Measurements from ENCODE around the gene IL17RB. TPM values are rescaled to one million over a fixed set of nuclear protein-coding genes. Genes with fewer than 3 reads are reported as not detected.

IL17RB gene
- total RNA-seq, 1 experiment from 2014 or later: 0.19 TPM

DNA sequence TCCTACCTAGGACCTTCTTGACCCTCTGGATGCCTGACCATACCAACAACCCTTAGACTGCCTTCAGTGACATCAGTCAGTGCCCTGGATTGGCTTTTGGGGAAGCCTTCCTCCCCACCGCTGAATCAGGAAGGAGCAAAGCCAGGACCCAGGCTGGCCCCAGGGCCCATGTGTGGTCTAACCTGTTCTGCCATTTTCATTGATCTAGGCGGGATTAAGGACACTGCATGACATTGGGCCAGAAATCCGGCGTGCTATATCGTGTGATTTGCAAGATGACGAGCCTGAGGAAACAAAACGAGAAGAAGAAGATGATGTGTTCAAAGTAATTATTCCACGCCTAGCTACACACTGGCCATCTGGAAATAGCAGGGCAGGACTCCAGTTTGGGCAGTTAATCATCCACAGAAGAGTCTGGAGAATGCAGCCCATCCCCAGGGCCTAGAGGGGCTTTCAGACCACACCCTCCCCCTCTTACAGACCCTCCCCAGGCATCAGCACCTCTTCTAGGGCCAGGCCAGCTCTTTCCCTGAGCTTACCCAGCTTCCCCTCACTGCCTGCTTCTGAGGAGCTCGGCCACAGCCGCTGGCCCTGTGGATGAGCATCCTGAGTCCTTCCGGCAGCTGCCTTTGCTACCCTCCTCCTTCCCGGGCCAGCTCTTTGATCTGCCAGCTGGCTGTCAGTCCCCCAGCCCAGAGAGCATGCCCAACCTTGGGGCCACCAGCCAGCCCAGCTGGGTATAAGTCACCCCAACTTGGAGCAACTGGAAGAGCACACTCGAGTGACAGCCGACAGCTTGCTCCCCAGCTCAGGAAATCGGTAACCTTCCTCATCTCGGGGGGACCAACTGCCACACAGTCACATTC, 46.1 kb upstream of the IL17RB start:
- Mint-ChIP-seq H3K9me3 (ENCODE audit: unreplicated experiment) (no peaks in the 10 kb centered on the region), H3K36me3 (ENCODE audit: insufficient read depth, unreplicated experiment) (no peaks in the 10 kb centered on the region), H3K27ac (ENCODE audit: low read depth, unreplicated experiment) (no peak overlapping the region), H3K27me3 (ENCODE audit: insufficient read depth, unreplicated experiment) (no peaks in the 10 kb centered on the region), H3K4me3 (ENCODE audit: unreplicated experiment) (no peak overlapping the region), H3K4me1 (ENCODE audit: insufficient read depth, unreplicated experiment) (peaks cover 4% of the 10 kb centered on the region)
- no TSS peak for BruUV-seq (replicated peaks)
- CTCF ChIA-PET: interaction anchor here (0.6 kb wide), 1 partner anchor 425 kb away, joined by 3 read pairs; no protein-coding TSS in a partner anchor
- no peak for DNase-seq (ENCODE audit: unreplicated experiment)
- intact Hi-C loops (cut with micrococcal nuclease): no loop called here
- TF ChIP-seq, protein P1, sequence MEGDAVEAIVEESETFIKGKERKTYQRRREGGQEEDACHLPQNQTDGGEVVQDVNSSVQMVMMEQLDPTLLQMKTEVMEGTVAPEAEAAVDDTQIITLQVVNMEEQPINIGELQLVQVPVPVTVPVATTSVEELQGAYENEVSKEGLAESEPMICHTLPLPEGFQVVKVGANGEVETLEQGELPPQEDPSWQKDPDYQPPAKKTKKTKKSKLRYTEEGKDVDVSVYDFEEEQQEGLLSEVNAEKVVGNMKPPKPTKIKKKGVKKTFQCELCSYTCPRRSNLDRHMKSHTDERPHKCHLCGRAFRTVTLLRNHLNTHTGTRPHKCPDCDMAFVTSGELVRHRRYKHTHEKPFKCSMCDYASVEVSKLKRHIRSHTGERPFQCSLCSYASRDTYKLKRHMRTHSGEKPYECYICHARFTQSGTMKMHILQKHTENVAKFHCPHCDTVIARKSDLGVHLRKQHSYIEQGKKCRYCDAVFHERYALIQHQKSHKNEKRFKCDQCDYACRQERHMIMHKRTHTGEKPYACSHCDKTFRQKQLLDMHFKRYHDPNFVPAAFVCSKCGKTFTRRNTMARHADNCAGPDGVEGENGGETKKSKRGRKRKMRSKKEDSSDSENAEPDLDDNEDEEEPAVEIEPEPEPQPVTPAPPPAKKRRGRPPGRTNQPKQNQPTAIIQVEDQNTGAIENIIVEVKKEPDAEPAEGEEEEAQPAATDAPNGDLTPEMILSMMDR (IDR thresholded peaks at IDR 0.05; ENCODE audit: unreplicated experiment): no peak
- POLR2A ChIA-PET: no interaction called here

DNA sequence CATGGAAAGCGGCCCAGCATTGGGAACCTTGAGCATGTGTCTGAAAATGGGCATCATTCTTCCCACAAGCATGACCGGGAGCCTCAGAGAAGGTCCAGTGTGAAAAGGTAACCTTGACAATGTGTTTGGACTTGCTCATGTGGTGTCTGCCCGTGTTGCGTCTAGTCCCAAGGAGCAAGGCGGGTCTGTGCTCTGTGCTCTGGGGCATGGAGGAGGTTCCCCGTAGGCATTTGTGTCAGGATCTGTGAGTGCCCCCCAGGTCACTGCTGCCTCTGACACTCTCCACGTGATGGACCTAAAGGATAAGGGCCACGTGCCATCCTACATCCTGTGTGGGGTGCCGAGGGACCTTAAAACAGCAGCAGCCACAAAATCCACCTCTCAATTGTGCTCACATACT, 45.0 kb upstream of the IL17RB start:
- no peaks in the 10 kb centered on the region for H3K4me1 Mint-ChIP-seq (ENCODE audit: insufficient read depth, unreplicated experiment)
- intact Hi-C loops (cut with micrococcal nuclease): no loop called here
- BruUV-seq (replicated peaks): no TSS peak
- ChIA-PET CTCF (interaction anchor here (0.5 kb wide), 1 partner anchor 44 kb away, joined by 4 read pairs; no protein-coding TSS in a partner anchor), POLR2A (no interaction called here)
- H3K4me3 Mint-ChIP-seq (ENCODE audit: unreplicated experiment): no peak overlapping the region
- no peaks in the 10 kb centered on the region for H3K9me3 Mint-ChIP-seq (ENCODE audit: unreplicated experiment)
- no peak for DNase-seq (ENCODE audit: unreplicated experiment)
- no peaks in the 10 kb centered on the region for H3K27me3 Mint-ChIP-seq (ENCODE audit: insufficient read depth, unreplicated experiment)
- H3K36me3 Mint-ChIP-seq (ENCODE audit: insufficient read depth, unreplicated experiment): no peaks in the 10 kb centered on the region
- no peak overlapping the region for H3K27ac Mint-ChIP-seq (ENCODE audit: low read depth, unreplicated experiment)
- TF ChIP-seq, protein P1 (IDR thresholded peaks at IDR 0.05; ENCODE audit: unreplicated experiment): no peak

- Mint-ChIP-seq H3K4me3 (ENCODE audit: unreplicated experiment) (no peak overlapping the region), H3K36me3 (ENCODE audit: insufficient read depth, unreplicated experiment) (no peaks in the 10 kb centered on the region), H3K4me1 (ENCODE audit: insufficient read depth, unreplicated experiment) (no peaks in the 10 kb centered on the region), H3K27ac (ENCODE audit: low read depth, unreplicated experiment) (no peak overlapping the region), H3K27me3 (ENCODE audit: insufficient read depth, unreplicated experiment) (no peaks in the 10 kb centered on the region), H3K9me3 (ENCODE audit: unreplicated experiment) (no peaks in the 10 kb centered on the region)
- TF ChIP-seq, protein P1 (IDR thresholded peaks at IDR 0.05; ENCODE audit: unreplicated experiment): no peak
- intact Hi-C loops (cut with micrococcal nuclease): no loop called here
- no TSS peak for BruUV-seq (replicated peaks)
- no peak for DNase-seq (ENCODE audit: unreplicated experiment)
- CTCF ChIA-PET: no interaction called here
- POLR2A ChIA-PET: no interaction called here
Observed at GRCh38 chr3:53802256-53802880, 44.0 kb upstream of the IL17RB start.

DNA sequence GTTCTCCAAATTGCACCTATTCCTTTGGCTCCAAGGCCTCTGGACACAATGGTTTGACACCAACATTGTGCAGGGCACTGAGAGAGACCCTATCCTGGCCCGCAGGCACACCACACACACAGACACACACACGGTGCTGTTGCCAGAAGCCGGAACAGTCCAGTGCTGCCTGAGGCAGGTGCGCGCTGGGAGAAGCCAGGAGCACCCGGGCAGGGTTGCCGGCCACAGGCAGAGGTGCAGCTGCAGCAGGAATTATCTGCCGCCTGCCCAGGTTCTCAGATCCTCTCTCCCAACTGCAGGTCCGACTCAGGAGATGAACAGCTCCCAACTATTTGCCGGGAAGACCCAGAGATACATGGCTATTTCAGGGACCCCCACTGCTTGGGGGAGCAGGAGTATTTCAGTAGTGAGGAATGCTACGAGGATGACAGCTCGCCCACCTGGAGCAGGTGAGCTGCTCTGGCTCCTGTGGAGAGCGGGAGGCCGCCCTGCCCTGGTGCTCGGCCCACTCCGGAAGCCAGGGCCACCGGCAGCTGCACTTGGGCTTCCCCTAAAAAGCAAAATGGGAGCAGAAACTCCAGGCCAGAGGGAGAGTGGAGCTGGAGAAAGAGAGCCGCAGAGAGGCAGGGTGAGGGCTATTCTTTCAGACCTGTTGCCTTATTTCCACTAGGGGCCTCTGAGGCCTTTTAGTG, 43.1 kb upstream of the IL17RB start:
- no peaks in the 10 kb centered on the region for H3K36me3 Mint-ChIP-seq (ENCODE audit: insufficient read depth, unreplicated experiment)
- no peaks in the 10 kb centered on the region for H3K4me1 Mint-ChIP-seq (ENCODE audit: insufficient read depth, unreplicated experiment)
- TF ChIP-seq, protein P1 (IDR thresholded peaks at IDR 0.05; ENCODE audit: unreplicated experiment): no peak
- intact Hi-C loops (cut with micrococcal nuclease): no loop called here
- no peaks in the 10 kb centered on the region for H3K9me3 Mint-ChIP-seq (ENCODE audit: unreplicated experiment)
- H3K27ac Mint-ChIP-seq (ENCODE audit: low read depth, unreplicated experiment): no peak overlapping the region
- DNase-seq (ENCODE audit: unreplicated experiment): no peak
- BruUV-seq (replicated peaks): no TSS peak
- CTCF ChIA-PET: interaction anchor here (0.6 kb wide), 1 partner anchor 344 kb away, joined by 3 read pairs; no protein-coding TSS in a partner anchor
- no peak overlapping the region for H3K4me3 Mint-ChIP-seq (ENCODE audit: unreplicated experiment)
- POLR2A ChIA-PET: no interaction called here
- H3K27me3 Mint-ChIP-seq (ENCODE audit: insufficient read depth, unreplicated experiment): no peaks in the 10 kb centered on the region
